Stimulated activated naive CD4-positive, alpha-beta T cell (primary cell): Measurements from ENCODE around the gene ULBP1.
"Not testable (repeated sequence)": the region's sequence is repeated elsewhere in the genome, so short reads cannot be mapped to it uniquely, and the experiment has no call there.

ENCODE experiments used
- DNase-seq, 6 experiments: peaks; one replicate each; lab custom pipeline; 2025; lab: John Stamatoyannopoulos, UW

Gene ULBP1

DNA sequence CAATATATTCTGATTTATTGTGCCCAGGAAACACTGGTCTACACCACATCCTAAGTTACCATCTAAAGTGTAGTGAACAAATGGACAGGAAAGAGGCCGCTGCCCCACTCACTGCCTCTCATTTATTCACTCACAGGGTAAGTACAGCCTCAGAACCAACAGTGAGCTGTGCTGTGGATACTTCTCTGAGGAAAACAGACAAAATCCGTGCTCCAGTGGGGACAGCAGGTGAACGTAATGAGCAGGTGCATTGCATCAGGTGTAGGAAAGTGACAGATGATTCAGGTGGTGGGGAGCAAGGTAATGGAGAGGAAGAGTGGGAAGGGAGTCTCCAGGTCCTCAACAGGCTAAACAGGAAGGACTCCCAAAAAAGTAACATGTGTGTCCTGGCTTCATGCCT is 30.3 kb upstream of the ULBP1 start:
- no peak for DNase-seq

DNA sequence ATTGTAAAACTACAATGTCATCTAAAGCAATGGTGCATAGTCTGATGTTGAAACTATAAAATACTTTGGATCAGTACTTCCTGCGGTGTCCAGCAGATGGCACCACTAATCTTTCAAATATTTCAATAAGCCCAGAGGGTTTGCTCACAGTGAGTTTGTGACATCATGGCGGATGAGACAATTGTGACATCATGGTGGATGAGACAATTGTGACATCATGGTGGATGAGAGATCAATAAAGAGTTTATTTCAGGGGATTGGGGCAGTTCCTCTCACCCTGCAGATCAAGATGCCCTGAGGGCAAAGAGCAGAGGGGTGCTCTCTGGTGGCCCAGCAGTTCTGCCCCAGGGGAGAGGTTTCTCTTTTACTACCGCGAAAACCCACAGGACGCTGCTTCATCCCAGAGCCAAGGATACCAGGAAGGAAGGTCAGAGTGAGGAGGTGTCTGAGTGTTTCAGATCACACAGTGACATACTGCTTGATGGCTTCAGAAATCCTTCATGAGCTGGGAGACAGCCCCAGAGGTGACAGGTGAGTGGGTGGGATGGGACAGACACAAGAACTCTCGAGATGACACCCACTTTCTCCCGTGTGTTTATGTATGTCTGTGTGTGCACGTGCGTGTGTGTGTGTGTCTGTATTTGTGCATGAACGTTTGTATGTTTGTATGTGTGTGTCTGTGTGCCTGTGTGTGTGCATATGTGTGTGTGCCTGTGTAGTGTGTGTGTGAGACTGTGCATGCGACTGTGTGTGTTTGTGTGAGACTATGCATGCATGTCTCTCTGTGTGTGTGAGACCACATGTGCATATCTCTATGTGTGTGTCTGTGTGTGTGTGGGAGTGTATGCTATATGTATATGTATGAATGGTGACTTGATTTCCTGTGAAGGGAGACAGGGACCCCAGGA is 29.2 kb upstream of the ULBP1 start:
- DNase-seq, result peak; percentile 46 to 81 (median 55)

DNA sequence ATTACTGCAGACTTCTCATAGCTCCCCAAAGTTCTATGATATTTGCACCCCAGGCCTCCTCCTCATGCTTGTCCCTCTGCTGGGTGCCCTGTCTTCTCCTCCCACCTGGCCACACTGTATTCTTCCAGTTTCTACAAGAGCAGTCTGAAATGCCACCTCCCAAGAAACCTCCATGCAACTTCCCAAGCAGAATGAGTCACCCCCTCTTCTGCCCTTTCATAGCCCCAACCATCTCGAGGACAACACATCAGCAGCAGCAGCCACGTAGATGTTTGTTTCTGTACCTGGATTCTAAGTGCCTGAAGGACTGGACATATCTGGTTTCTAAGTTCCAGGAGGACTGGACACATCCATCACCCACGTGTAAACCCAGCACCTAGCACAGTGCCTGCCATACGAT is 28.5 kb upstream of the ULBP1 start:
- no peak for DNase-seq

DNA sequence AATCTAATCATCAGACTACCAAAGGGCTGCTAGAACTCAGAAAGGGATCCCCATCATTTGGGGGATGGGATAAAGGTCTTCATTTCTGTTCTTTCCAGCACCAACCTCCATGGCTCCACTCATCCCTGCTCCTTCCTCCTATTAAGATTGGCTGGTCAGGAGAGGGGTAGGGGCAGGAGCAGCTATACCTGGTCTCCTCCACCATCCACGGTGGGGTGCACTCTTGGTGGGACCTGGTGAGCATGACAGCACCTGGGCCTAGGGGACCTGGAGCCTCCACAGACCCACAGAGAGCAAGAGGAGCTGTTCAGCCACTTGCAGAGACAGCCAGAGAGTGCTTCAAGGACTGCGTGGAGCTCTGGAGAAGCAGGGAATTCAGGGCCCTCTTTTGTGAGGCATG is 28.1 kb upstream of the ULBP1 start:
- no peak for DNase-seq

DNA sequence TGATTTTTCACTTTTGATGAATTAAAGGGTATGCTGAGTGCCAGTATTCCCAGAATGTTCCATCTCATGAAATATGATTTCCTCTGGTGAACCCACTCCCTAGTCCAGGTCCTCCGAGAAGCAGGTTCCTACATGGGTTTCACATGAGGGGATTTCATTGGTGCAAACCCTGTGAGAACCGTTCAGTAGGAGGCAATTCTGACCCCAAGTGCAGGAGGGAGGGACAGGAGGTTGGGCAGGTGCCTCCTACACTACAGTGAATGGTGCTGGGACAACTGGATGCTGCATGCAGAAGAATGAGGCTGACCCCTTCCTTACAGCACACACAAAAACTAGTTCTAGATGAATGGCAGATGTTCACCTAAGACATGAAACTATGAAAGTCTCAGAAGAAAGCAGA is 27.0 kb upstream of the ULBP1 start:
- no peak for DNase-seq

DNA sequence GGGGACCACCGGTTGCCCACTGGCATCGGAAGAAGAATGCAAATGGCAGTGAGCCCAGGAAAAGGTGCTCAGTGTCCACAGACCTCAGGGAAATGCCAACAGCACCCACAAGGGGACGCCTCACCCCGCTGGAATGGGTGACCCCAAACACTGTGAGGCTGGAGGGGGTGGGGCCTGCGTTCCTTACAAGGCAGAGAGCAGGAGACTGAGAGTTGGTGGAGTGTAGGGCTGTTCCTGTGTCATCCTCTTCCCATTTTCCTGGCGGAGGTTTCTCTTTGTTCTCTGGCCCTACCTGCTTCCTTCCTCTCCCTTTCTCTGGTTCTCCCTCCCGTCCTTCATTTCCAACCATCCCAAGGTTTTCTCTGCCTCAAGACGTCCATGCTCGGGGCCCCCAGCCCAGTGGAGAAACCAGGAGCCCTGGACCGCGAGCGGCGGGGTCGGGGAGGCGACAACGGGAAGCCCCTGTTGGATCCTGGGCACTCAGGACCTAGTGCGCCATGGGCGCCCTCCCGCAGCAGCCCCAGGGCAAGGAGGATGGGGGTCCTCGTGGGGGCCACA is 25.7 kb upstream of the ULBP1 start:
- peak in 1 of 6 experiments; percentile 42 for DNase-seq

DNA sequence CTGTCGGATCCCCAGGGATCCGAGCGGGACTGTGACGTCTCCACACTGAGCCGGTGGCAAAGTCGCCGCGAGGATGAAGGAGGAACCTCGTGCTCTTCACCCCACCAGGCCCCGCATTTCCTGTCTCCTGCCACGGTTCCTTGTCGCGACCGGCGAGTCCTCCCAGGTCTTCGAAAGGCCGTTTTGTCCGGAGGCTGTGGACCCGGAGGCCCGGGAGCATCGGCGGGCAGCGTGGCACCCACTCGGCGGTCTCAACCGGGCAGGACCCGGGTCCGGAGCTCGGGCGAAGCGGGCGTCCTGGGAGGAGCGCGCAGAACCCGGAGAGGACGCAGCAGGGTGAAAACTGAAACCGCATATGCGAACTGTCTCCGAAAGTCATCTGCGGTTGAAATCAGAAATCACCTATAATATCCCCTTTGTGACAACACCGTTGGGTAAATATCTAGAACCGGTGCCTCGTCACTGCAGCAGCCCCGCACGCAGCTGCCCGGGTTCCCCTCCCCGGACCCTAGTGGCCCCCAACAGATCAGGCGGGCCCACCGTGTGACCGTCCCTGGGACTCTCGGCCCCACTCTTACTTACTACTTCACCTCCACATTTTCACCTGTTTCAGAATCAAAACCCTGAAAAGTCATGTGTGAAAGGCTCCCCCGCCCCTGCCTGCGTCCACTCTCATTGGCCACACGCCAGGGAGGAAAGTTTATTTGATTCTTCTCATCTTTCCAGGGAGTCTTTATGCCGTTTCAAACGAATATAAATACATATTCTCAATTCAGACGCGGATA is 25.0 kb upstream of the ULBP1 start:
- peak; percentile 28 to 69 (median 51) for DNase-seq

DNA sequence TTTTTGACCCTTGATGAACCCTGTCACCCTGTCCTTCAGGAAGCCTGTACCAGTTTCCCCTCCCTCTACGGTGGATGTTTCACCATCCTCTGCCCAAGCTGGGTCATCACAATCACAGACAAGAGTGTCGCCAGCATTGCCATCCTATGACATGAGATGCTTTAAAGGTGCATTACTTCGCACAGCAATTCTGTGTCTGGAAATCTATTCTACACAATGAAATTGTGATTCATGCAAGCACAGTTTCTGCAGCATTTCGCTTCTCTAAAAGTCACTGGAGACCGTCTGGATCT is 24.4 kb upstream of the ULBP1 start:
- no peak for DNase-seq

DNA sequence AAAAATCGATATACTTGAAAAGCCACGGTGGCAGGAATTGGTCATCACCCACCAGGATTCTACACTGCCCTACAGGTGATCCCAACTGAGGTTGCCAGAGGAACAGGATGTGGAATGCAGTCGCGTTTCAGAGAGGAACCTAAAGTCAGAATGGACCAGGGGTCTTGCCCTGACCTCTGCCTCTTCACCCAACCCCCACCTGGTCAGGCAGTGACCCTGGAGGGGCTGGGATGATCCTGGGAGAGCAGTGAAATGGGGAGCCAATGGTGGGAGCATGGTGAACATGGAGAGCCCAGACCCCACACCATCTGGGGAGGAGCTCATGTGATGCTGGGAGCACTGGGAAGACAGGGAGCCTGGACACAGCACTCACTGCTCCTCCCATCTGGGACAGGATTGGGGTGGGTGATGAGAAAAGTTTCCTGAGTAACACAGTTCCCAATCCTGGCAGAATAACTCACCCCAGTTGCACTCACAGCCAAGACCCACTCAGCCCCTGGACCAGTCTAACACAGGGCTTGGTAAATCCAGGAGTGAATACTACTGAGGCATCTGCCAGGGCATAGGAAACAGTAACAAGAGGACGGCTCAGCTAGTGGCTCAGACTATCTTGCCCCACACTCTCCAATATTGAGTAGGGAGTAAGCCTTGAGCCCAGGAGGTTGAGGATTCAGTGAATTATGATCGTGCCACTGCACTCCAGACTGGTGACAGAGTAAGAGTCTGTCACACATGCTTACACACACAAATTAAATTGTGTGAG is 23.7 kb upstream of the ULBP1 start:
- no peak for DNase-seq

DNA sequence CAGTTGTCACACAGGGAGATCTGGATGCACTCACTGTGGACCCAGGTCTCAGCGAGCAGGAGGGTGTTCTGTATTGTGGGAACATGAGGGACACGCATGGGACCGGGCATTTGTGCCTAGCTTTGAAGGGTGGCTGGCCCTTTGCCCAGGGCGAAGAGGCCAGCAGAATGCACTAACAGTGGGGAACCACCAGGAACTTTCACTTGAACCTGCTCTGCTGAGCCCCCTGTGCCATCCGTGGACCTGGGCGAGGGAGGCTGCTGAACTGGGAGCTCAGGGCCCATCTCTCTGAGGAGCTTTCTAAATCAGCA is 23.1 kb upstream of the ULBP1 start:
- DNase-seq, result no peak

DNA sequence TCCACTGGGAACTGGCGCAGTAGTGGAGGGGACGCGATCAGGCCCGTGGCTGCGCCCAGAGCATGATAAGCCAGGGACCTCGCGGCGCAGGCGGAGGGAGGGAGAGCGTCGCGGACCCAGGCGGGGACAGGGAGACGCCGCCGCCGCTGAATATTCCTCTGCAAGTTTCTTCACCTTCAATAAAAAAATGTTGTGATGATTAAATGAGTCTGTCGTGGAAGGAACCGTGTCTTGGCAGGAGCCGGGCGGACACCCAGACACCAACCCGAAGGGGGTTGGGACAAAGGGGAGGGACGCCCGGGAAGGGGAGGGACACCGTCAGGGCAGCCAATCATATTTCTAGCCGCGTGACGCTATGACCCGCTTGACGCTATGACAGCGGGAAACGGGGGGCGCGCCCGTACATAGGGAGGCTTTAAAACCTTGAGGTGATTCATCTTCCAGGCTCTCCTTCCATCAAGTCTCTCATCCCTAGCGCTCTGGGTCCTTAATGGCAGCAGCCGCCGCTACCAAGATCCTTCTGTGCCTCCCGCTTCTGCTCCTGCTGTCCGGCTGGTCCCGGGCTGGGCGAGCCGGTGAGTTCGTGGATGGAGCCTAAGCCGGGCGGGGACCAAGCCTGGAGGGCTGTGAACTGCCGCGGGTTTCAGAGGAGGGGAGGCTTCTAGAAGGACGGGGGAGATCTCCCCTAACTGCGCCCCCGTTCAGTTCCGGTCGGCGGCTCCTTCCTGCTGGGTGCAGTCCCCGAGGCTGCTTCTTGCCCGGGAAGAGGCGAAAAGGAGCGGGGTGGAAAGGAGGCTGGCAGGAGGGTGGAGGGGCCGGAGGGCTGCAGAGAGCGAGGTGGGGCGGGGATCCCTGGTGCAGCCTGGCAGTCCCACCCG is 21.9 kb upstream of the ULBP1 start, which contains the start of gene ULBP2:
Gene ULBP2, plus strand, starts transcription at position 432 of the 878 bp plus-strand sequence. Its CDS starts 59 bp downstream, at position 491.
- peak; percentile 70 to 87 (median 84) for DNase-seq

DNA sequence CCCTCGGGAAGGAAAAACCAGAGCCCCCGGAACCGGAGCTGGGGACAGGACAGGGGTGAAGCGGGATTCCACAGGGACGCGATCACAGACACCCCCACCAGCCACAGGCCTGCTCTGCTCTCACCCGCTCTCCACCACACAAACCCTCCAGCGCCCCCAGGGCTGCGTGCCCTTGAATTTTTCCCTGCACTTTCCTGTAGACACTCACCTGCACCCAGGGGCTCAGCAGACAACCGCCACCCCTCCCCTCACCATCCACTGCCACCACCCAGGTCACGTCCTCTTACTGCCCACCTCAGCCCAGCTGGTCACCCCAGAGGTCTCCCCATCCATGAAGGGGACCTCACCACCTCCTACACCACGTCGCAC is 21.3 kb upstream of the ULBP1 start:
- DNase-seq, result peak in 1 of 6 experiments; percentile 39

DNA sequence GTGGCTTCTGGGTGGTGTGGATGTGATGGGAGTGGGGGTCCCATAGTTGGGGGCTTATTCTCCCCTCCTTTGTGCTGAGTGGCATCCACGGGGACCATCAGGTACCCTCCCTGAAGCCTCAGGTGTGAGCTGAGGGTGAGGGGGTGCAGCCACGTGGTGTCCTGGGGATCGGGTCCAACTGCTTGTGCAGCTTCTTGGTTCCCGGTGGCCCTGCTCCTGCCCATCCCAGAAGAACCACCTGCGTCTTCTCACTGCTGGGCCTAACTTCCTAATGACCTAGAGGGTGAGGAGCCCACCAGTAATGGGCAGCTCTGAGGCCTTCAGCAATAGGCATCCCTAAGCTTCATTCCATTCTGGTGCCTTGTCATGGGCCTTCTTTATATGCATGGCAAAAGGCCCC is 20.4 kb upstream of the ULBP1 start:
- DNase-seq, result not testable (repeated sequence)

DNA sequence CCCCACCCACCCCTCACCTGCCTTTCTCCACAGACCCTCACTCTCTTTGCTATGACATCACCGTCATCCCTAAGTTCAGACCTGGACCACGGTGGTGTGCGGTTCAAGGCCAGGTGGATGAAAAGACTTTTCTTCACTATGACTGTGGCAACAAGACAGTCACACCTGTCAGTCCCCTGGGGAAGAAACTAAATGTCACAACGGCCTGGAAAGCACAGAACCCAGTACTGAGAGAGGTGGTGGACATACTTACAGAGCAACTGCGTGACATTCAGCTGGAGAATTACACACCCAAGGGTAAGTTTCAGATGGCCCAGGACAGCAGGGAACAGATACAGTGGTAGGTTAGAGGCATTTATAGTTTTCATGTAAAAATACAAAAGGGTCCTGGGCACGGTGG is 18.5 kb upstream of the ULBP1 start:
- not testable (repeated sequence) for DNase-seq

DNA sequence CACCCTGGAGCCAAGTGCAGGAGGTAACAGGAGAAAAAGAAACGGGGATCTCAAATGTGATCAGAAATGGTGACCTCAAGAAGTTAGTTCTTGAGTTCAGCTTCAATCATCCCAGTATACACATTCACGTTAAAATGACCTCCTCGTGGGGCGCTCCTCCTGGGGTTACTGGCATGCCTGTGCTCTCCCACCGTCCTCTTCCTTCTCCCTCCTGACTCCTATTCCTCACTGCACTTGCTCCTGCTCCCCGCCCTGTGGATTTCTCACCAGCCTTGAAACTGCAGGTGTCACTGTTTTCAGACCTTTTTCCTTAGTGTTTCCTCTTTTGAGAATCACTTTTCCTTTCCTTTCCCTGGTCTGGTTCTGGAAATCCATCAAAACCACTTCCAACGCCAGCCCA is 17.1 kb upstream of the ULBP1 start:
- not testable (repeated sequence) for DNase-seq

DNA sequence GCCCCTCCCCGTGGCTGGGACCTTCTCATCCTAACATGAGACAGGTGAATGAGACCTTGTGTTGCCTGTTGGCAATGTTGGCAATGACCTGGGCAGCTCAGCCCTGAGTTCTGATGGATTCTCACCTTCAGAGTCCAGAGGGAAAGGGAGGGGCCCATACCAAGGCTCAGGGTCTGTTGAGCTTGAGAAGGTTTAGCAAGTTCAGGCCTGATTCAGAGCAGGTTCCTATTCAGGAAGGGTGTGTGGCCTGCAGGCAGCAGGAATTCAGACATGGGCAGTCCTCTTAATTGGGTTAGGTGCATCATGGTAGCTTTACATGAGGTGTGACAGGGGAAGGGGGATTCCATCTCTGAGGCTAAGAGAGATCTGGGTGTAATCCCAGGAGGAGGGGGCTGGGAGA is 16.2 kb upstream of the ULBP1 start:
- DNase-seq, result not testable (repeated sequence)

DNA sequence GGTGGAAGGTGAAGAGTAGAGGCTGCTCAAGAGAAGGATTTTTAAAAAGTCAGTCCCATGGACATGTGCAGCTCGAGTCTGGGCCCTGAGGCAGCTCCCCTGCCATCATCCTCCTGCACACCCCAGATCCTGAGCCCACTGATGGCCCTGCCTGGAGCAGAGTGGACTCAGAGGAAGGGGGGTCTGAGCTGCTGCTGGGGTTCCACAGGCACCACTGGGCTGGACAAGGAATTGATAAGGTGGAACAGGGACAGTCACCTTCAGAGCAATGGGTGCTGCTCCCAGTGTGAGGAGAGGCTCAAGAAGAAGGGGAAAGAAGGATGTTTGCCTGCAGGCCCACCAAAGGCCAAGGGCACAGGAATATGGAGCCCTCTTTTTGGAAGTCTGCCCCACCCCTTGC is 15.7 kb upstream of the ULBP1 start:
- no peak for DNase-seq

DNA sequence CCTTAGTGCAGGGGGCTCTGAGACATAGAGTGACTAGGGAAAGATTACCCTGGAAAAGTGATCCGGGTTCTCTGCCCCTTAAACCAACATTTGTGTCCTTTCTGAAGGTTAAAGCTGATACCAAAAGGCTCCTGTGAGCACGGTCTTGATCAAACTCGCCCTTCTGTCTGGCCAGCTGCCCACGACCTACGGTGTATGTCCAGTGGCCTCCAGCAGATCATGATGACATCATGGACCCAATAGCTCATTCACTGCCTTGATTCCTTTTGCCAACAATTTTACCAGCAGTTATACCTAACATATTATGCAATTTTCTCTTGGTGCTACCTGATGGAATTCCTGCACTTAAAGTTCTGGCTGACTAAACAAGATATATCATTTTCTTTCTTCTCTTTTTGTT is 15.1 kb upstream of the ULBP1 start:
- DNase-seq, result no peak

DNA sequence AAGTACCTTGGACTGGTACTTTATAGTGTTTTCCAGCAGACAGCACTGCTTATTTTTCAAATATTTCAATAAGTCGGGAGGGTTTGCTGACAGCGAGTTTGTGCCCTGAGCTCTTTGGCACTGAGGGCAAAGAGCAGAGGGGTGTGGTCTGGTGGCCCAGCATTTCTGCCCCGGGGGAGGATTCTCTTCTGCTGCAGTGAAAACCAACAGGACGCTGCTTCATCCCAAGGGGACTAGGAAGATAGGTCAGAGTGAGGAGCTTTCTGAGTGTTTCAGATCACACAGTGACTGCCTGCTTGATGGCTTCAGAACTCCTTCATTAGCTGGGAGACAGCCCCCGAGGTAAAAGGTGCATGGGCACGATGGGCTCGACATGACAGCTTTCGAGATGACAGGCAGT is 13.3 kb upstream of the ULBP1 start:
- DNase-seq, result no peak

DNA sequence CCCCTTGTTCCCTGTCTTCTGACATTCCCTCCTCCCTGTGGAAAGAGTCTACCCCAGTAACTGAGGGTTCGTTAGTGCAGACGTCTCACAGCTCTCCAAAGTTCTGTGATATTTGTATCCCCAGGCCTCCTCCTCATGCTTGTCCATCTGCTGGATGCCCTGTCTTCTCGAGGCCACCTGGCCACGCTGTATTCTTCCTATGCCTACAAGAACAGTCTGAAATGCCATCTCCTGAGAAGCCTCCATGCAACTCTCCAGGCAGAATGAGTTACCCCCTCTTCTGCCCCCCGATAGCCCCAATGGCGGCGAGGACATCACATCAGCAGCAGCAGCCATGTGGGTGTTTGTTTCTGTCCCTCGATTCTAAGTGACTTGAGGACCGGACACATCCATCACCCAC is 12.6 kb upstream of the ULBP1 start:
- DNase-seq, result no peak

DNA sequence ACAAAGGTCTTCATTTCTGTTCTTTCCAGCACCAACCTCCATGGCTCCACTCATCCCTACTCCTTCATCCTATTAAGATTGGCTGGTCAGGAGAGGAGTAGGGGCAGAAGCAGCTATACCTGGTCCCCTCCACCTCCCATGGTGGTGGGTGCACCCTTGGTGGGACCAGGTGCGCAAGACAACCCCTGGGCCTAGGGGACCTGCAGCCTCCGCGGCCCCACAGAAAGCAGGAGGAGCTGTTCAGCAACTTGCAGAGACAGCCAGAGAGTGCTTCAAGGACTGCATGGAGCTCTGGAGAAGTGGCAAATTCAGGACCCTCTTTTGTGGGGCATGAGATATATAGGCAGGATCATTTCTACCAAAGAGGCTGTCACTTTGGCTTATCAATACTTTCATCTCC is 12.1 kb upstream of the ULBP1 start:
- no peak for DNase-seq
